ENCODE results near the gene TAS2R31. TPM values are rescaled to one million over a fixed set of nuclear protein-coding genes. Genes with fewer than 3 reads are reported as not detected.

The TAS2R31 gene
- total RNA-seq, 1 donor, result 7.2 TPM

GRCh38 chr12:11014234-11014633, 17.0 kb downstream of the TAS2R31 start:
- Histone ChIP-seq H3K27ac (ENCODE audit: low read depth, low read length) (no peak overlapping the region), H3K9me3 (ENCODE audit: low read depth, low read length) (no peaks in the 10 kb centered on the region), H3K79me2 (ENCODE audit: insufficient read depth, low read length) (no peaks in the 10 kb centered on the region), H3K4me3 (ENCODE audit: insufficient read depth, low read length) (no peak overlapping the region), H2AFZ (ENCODE audit: low read length) (no peak overlapping the region), H3K36me3 (ENCODE audit: insufficient read depth, low read length) (no peaks in the 10 kb centered on the region), H3K4me2 (ENCODE audit: insufficient read depth, low read length) (no peak overlapping the region), H3K27me3 (ENCODE audit: insufficient read depth, low read length) (no peaks in the 10 kb centered on the region), H4K20me1 (ENCODE audit: insufficient read depth, low read length) (no peaks in the 10 kb centered on the region), H3K4me1 (ENCODE audit: insufficient read depth, low read length) (no peaks in the 10 kb centered on the region)
- TF ChIP-seq, protein P1, sequence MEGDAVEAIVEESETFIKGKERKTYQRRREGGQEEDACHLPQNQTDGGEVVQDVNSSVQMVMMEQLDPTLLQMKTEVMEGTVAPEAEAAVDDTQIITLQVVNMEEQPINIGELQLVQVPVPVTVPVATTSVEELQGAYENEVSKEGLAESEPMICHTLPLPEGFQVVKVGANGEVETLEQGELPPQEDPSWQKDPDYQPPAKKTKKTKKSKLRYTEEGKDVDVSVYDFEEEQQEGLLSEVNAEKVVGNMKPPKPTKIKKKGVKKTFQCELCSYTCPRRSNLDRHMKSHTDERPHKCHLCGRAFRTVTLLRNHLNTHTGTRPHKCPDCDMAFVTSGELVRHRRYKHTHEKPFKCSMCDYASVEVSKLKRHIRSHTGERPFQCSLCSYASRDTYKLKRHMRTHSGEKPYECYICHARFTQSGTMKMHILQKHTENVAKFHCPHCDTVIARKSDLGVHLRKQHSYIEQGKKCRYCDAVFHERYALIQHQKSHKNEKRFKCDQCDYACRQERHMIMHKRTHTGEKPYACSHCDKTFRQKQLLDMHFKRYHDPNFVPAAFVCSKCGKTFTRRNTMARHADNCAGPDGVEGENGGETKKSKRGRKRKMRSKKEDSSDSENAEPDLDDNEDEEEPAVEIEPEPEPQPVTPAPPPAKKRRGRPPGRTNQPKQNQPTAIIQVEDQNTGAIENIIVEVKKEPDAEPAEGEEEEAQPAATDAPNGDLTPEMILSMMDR (IDR thresholded peaks at IDR 0.05; ENCODE audit: extremely low read depth, low read depth, low read length), result no peak
- no peak for DNase-seq (ENCODE audit: insufficient read length, low spot score, missing footprints)

DNA sequence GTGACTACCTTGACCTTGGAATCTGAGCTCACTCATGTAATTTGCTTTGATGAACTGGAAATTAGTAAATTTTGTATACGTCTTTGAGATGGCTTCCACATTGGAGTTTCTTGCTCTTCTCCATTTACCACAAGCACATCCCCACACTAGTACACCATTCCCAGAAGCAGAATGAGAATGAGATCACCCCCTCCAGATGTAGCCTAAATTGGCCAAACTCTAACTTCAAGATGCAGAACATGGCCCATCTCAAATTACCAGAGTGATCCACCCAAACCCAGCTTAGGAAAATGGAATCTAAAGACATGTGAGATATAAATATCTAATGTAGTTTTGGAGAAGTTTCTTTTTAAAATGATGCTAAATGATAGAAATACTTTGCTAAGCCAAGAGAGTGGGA, 23.6 kb downstream of the TAS2R31 start:
- H3K79me2 ChIP-seq (ENCODE audit: insufficient read depth, low read length), result no peaks in the 10 kb centered on the region
- H2AFZ ChIP-seq (ENCODE audit: low read length), result no peak overlapping the region
- no peaks in the 10 kb centered on the region for H3K9me3 ChIP-seq (ENCODE audit: low read depth, low read length)
- H3K27me3 ChIP-seq (ENCODE audit: insufficient read depth, low read length), result no peaks in the 10 kb centered on the region
- no peaks in the 10 kb centered on the region for H4K20me1 ChIP-seq (ENCODE audit: insufficient read depth, low read length)
- no peaks in the 10 kb centered on the region for H3K4me1 ChIP-seq (ENCODE audit: insufficient read depth, low read length)
- H3K4me3 ChIP-seq (ENCODE audit: insufficient read depth, low read length), result no peak overlapping the region
- no peak for DNase-seq (ENCODE audit: insufficient read length, low spot score, missing footprints)
- H3K27ac ChIP-seq (ENCODE audit: low read depth, low read length), result no peak overlapping the region
- no peak overlapping the region for H3K4me2 ChIP-seq (ENCODE audit: insufficient read depth, low read length)
- TF ChIP-seq, protein P1 (IDR thresholded peaks at IDR 0.05; ENCODE audit: extremely low read depth, low read depth, low read length), result no peak
- no peaks in the 10 kb centered on the region for H3K36me3 ChIP-seq (ENCODE audit: insufficient read depth, low read length)

- Histone ChIP-seq H3K36me3 (ENCODE audit: insufficient read depth, low read length) (no peaks in the 10 kb centered on the region), H3K27ac (ENCODE audit: low read depth, low read length) (no peak within 1 kb of the TSS), H4K20me1 (ENCODE audit: insufficient read depth, low read length) (no peaks in the 10 kb centered on the region), H3K9me3 (ENCODE audit: low read depth, low read length) (no peaks in the 10 kb centered on the region), H3K79me2 (ENCODE audit: insufficient read depth, low read length) (no peaks in the 10 kb centered on the region), H3K4me3 (ENCODE audit: insufficient read depth, low read length) (no peak within 1 kb of the TSS), H3K27me3 (ENCODE audit: insufficient read depth, low read length) (no peaks in the 10 kb centered on the region), H3K4me1 (ENCODE audit: insufficient read depth, low read length) (no peaks in the 10 kb centered on the region), H2AFZ (ENCODE audit: low read length) (no peak within 1 kb of the TSS), H3K4me2 (ENCODE audit: insufficient read depth, low read length) (no peak within 1 kb of the TSS)
- TF ChIP-seq, protein P1 (IDR thresholded peaks at IDR 0.05; ENCODE audit: extremely low read depth, low read depth, low read length), result no peak
- DNase-seq (ENCODE audit: insufficient read length, low spot score, missing footprints), result no peak
Observed at GRCh38 chr12:10998204-10998603, 33.0 kb downstream of the TAS2R31 start, which contains the start of gene TAS2R20. TSS of gene TAS2R20 (minus strand) at chr12:10998304. CDS start at chr12:10997875, 429 bp downstream.

DNA sequence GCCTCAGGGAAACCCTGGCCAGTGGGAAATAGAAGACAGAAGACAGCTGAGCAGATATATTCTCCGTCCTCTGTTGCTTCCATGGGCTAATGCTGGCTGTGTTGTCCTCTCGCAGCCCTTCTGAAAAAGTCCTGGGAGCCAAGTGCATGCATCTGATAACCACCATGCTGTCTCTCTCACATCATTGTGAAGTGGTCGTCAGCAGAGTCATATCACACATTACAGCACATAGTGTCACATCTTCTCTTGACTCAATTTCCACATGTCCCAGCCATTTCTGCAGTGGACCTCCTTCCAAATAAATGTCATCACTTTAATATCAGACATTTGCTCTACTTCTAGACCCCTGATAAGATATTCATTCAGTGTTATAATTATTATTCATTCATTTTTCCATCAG, 36.9 kb downstream of the TAS2R31 start:
- TF ChIP-seq, protein P1 (IDR thresholded peaks at IDR 0.05; ENCODE audit: extremely low read depth, low read depth, low read length), result no peak
- H3K4me1 ChIP-seq (ENCODE audit: insufficient read depth, low read length), result no peaks in the 10 kb centered on the region
- H2AFZ ChIP-seq (ENCODE audit: low read length), result no peak overlapping the region
- H3K4me3 ChIP-seq (ENCODE audit: insufficient read depth, low read length), result no peak overlapping the region
- no peaks in the 10 kb centered on the region for H3K9me3 ChIP-seq (ENCODE audit: low read depth, low read length)
- no peaks in the 10 kb centered on the region for H4K20me1 ChIP-seq (ENCODE audit: insufficient read depth, low read length)
- H3K4me2 ChIP-seq (ENCODE audit: insufficient read depth, low read length), result no peak overlapping the region
- H3K36me3 ChIP-seq (ENCODE audit: insufficient read depth, low read length), result no peaks in the 10 kb centered on the region
- H3K27me3 ChIP-seq (ENCODE audit: insufficient read depth, low read length), result no peaks in the 10 kb centered on the region
- no peak overlapping the region for H3K27ac ChIP-seq (ENCODE audit: low read depth, low read length)
- DNase-seq (ENCODE audit: insufficient read length, low spot score, missing footprints), result no peak
- H3K79me2 ChIP-seq (ENCODE audit: insufficient read depth, low read length), result no peaks in the 10 kb centered on the region
